WTC11 (cell line): ENCODE measurements around the gene TAS2R16. TPM values are rescaled to one million over a fixed set of nuclear protein-coding genes. Genes with fewer than 3 reads are reported as not detected.

ENCODE experiments used
- ATAC-seq: fragments of 200-7000 bp; cut with Tn5 transposase; 2 replicates; pipeline ENCODE4 v1.10.0; 2021; ENCODE audit warnings: mild to moderate bottlenecking, moderate library complexity
- Bru-seq: library from RNA; stranded (reverse); fragments of 400-500 nt; gene quantifications from one replicate; lab custom pipeline; 2021; lab: Mats Ljungman, UMichigan
- CTCF ChIA-PET: fragments of 300-600 bp; sonication (Branson Sonifier 250); formaldehyde crosslinking; loops from one replicate; lab custom pipeline; 2021; ENCODE audit warnings: antibody characterized with exemption; lab: Charles Lee
- POLR2A ChIA-PET: fragments of 350-600 bp; sonication (Branson Sonifier 250); formaldehyde crosslinking; loops from one replicate; lab custom pipeline; 2021; ENCODE audit warnings: antibody characterized with exemption; lab: Charles Lee
- DNase-seq: peaks from one replicate; pipeline ENCODE4 v3.0.0; 2021; ENCODE audit warnings: low spot score
- H3K27ac Mint-ChIP-seq: 2 replicates; pipeline ENCODE4 v1.8.0; 2021; ENCODE audit warnings: mixed read lengths
- H3K27me3 Mint-ChIP-seq: 2 replicates; pipeline ENCODE4 v1.8.0; 2021; ENCODE audit warnings: low read depth, mild to moderate bottlenecking, moderate library complexity, mixed read lengths
- H3K36me3 Mint-ChIP-seq: 2 replicates; pipeline ENCODE4 v1.8.0; 2021; ENCODE audit warnings: mixed read lengths
- H3K4me1 Mint-ChIP-seq: 2 replicates; pipeline ENCODE4 v1.8.0; 2022; ENCODE audit warnings: mixed read lengths
- H3K4me3 Mint-ChIP-seq: 2 replicates; pipeline ENCODE4 v1.8.0; 2021; ENCODE audit warnings: mild to moderate bottlenecking, moderate library complexity, mixed read lengths
- H3K9me3 Mint-ChIP-seq: 2 replicates; pipeline ENCODE4 v1.8.0; 2021; ENCODE audit warnings: mixed read lengths
- AFF4 ChIP-seq: sonication (generic); formaldehyde crosslinking; IDR thresholded peaks from 2 replicates; pipeline ENCODE4 v1.8.1; 2023; ENCODE audit warnings: mild to moderate bottlenecking, missing genetic modification reagents, borderline replicate concordance
- ETV6 ChIP-seq: sonication (generic); formaldehyde crosslinking; IDR thresholded peaks from 2 replicates; pipeline ENCODE4 v1.8.1; 2022; ENCODE audit warnings: mild to moderate bottlenecking, missing genetic modification reagents
- FOXJ3 ChIP-seq: sonication (generic); formaldehyde crosslinking; IDR thresholded peaks from 2 replicates; pipeline ENCODE4 v1.9.0; 2021; ENCODE audit warnings: missing genetic modification reagents, mild to moderate bottlenecking, borderline replicate concordance
- GRHL2 ChIP-seq: fragments of 250-450 bp; sonication (Bioruptor Pico); IDR thresholded peaks from 2 replicates; pipeline ENCODE4 v1.8.0; 2022; ENCODE audit warnings: mild to moderate bottlenecking, moderate library complexity; ENCODE audit not compliant: insufficient replicate concordance, severe bottlenecking
- JUN ChIP-seq: sonication (generic); formaldehyde crosslinking; IDR thresholded peaks from 2 replicates; pipeline ENCODE4 v1.8.0; 2023; ENCODE audit warnings: mild to moderate bottlenecking, missing genetic modification reagents
- MAX ChIP-seq: sonication (generic); formaldehyde crosslinking; IDR thresholded peaks from 2 replicates; pipeline ENCODE4 v1.8.0; 2022; ENCODE audit warnings: mild to moderate bottlenecking, missing genetic modification reagents
- MLX ChIP-seq: sonication (generic); formaldehyde crosslinking; IDR thresholded peaks from 2 replicates; pipeline ENCODE4 v1.8.1; 2023; ENCODE audit warnings: mild to moderate bottlenecking, missing genetic modification reagents, moderate library complexity
- MXD4 ChIP-seq: fragments of 250-450 bp; sonication (Bioruptor Pico); IDR thresholded peaks from 2 replicates; pipeline ENCODE4 v1.8.0; 2021; ENCODE audit warnings: mild to moderate bottlenecking, moderate library complexity, borderline replicate concordance
- NFYB ChIP-seq: sonication (generic); formaldehyde crosslinking; conservative IDR thresholded peaks from 2 replicates; pipeline ENCODE4 v1.8.0; 2022; ENCODE audit warnings: low read depth, missing genetic modification reagents
- SMAD4 ChIP-seq: sonication (generic); formaldehyde crosslinking; IDR thresholded peaks from 2 replicates; pipeline ENCODE4 v1.8.0; 2022; ENCODE audit warnings: mild to moderate bottlenecking, missing genetic modification reagents
- USF2 ChIP-seq: sonication (generic); formaldehyde crosslinking; IDR thresholded peaks from 2 replicates; pipeline ENCODE4 v1.8.1; 2023; ENCODE audit warnings: mild to moderate bottlenecking, missing genetic modification reagents, moderate library complexity
- ZNF232 ChIP-seq: sonication (generic); formaldehyde crosslinking; IDR thresholded peaks from 2 replicates; pipeline ENCODE4 v1.8.0; 2022; ENCODE audit warnings: mild to moderate bottlenecking, missing genetic modification reagents
- ZNF263 ChIP-seq: sonication (generic); formaldehyde crosslinking; IDR thresholded peaks from 2 replicates; pipeline ENCODE4 v1.8.1; 2022; ENCODE audit warnings: low read depth, mild to moderate bottlenecking, moderate library complexity, missing genetic modification reagents
- ZNF317 ChIP-seq: sonication (generic); formaldehyde crosslinking; IDR thresholded peaks from 2 replicates; pipeline ENCODE4 v1.8.1; 2023; ENCODE audit warnings: low read depth, mild to moderate bottlenecking, moderate library complexity, missing genetic modification reagents, borderline replicate concordance
- ZNF396 ChIP-seq: fragments of 250-450 bp; sonication (Bioruptor Pico); IDR thresholded peaks from 2 replicates; pipeline ENCODE4 v1.8.0; 2021; ENCODE audit warnings: mild to moderate bottlenecking, moderate library complexity, borderline replicate concordance
- ZNF423 ChIP-seq: fragments of 250-450 bp; sonication (Bioruptor Pico); IDR thresholded peaks from 2 replicates; pipeline ENCODE4 v2.1.2; 2022; ENCODE audit warnings: mild to moderate bottlenecking, moderate library complexity
- ZNF425 ChIP-seq: fragments of 250-450 bp; sonication (Bioruptor Pico); conservative IDR thresholded peaks from 2 replicates; pipeline ENCODE4 v1.9.0; 2021; ENCODE audit warnings: mild to moderate bottlenecking
- ZNF512 ChIP-seq: sonication (generic); formaldehyde crosslinking; IDR thresholded peaks from 2 replicates; pipeline ENCODE4 v1.8.1; 2022; ENCODE audit warnings: missing genetic modification reagents, borderline replicate concordance
- ZNF671 ChIP-seq: fragments of 250-450 bp; sonication (Bioruptor Pico); IDR thresholded peaks from 2 replicates; pipeline ENCODE4 v1.8.0; 2021; ENCODE audit warnings: mild to moderate bottlenecking
- long read RNA-seq, 3 experiments: library from RNA in 1 of 3; library from capped mRNA in 1 of 3; library from polyadenylated mRNA in 1 of 3; unstranded in 2 of 3; stranded (forward) in 1 of 3; transcript quantifications; one replicate each; pipeline ENCODE4 v2.0.0, GENCODE V29; 2021
- total RNA-seq: library from RNA; stranded (reverse); gene quantifications from 3 replicates; pipeline ENCODE4 v1.2.3, GENCODE V29; 2021

Gene TAS2R16
- not detected in 3 replicates for total RNA-seq
- Bru-seq, nascent RNA: not detected
- long read RNA-seq, experiment 1: 0 reads
- long read RNA-seq, experiment 2: 0 reads
- long read RNA-seq, experiment 3: 0 reads

- ChIA-PET POLR2A (no interaction called here), CTCF (no interaction called here)
- no peaks in the 10 kb centered on the region for H3K9me3 Mint-ChIP-seq
- no peak for DNase-seq
- no peak within 1 kb of the TSS for H3K27ac Mint-ChIP-seq
- H3K36me3 Mint-ChIP-seq: no peaks in the 10 kb centered on the region
- TF ChIP-seq MLX (no peak), SMAD4 (CRISPR knock-in tag) (no peak), ZNF396 (CRISPR knock-in tag) (no peak), ZNF317 (CRISPR knock-in tag) (no peak), USF2 (no peak), ZNF263 (CRISPR knock-in tag) (no peak), NFYB (CRISPR knock-in tag) (no peak), MXD4 (no peak), JUN (CRISPR knock-in tag) (no peak), ETV6 (CRISPR knock-in tag) (no peak)
- H3K4me3 Mint-ChIP-seq: no peak within 1 kb of the TSS
- H3K4me1 Mint-ChIP-seq: no peaks in the 10 kb centered on the region
- ATAC-seq: no peak
- H3K27me3 Mint-ChIP-seq: no peaks in the 10 kb centered on the region; the same call in 1 of the 2 replicates
Measured at GRCh38 chr7:122995600-122995999, at the start of gene TAS2R16. TSS of gene TAS2R16 (minus strand) at chr7:122995700. CDS start at chr7:122995634, 66 bp downstream.

GRCh38 chr7:123043642-123044041 is 48.1 kb upstream of the TAS2R16 start:
- no peak overlapping the region for H3K27ac Mint-ChIP-seq
- POLR2A ChIA-PET: no interaction called here
- H3K9me3 Mint-ChIP-seq: peaks cover 19% of the 10 kb centered on the region
- CTCF ChIA-PET: no interaction called here
- no peak for TF ChIP-seq ZNF671
- no peak for TF ChIP-seq ZNF423 (CRISPR knock-in tag)
- TF ChIP-seq ZNF425 (CRISPR knock-in tag): no peak
- TF ChIP-seq ZNF232 (CRISPR knock-in tag): no peak
- TF ChIP-seq GRHL2 (CRISPR knock-in tag): no peak
- TF ChIP-seq AFF4 (CRISPR knock-in tag): no peak
- TF ChIP-seq MAX (CRISPR knock-in tag): no peak
- TF ChIP-seq ZNF512 (CRISPR knock-in tag): no peak
- no peak for TF ChIP-seq FOXJ3 (CRISPR knock-in tag)
- H3K4me1 Mint-ChIP-seq: peaks cover 15% of the 10 kb centered on the region
- no peak for DNase-seq
- peaks cover 13% of the 10 kb centered on the region for H3K36me3 Mint-ChIP-seq
- ATAC-seq: no peak
- H3K4me3 Mint-ChIP-seq: no peak overlapping the region
- peaks cover 2% of the 10 kb centered on the region; the same call in 1 of the 2 replicates for H3K27me3 Mint-ChIP-seq
